ENCODE results near the gene ANTXR1.

Gene ANTXR1

DNA sequence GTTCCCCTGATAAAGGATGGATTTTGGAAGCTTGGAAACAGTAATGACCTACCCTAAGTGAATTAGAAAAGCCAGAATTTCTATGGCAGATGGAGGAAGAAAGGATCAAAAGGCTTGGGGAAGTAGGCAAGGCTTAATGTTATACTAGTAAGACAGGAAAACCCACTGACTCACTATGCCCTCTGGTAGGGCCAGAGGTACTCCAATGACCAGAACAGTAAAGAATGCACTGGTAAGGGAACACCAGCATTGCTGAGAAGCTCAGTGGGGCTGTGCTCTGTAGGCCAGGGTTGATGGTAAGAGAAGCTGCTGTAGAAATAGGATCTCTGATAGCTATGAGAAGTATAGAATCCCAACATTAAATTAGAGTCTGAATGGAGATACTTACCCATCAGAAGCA lies 247.7 kb downstream of the ANTXR1 start:
- no peak for DNase-seq (ENCODE audit: low read depth in 1 of 2, low spot score in 1 of 2)

DNA sequence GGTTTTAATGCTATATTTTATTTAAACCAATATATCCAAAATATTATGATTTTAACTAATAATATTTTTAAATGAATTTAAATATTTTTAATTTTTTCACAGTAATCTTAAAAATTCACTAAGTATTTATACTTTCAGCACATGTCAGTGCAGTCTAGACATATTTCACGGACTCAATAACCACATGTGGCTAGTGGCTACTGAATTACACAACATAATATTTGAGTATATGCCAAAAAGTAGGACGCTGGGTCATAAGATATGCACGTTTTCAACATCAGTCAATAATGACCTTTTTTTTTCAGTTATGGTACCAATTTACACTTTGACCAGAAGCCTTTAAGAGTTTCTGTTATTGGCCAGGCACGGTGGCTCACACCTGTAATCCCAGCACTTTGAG lies 256.4 kb downstream of the ANTXR1 start:
- no peak for DNase-seq (ENCODE audit: low read depth in 1 of 2, low spot score in 1 of 2)

- DNase-seq (ENCODE audit: low read depth in 1 of 2, low spot score in 1 of 2) = no peak
Observed at GRCh38 chr2:69271831-69272257, 258.9 kb downstream of the ANTXR1 start.

- no peak for DNase-seq (ENCODE audit: low read depth in 1 of 2, low spot score in 1 of 2)
Observed at GRCh38 chr2:69272803-69273471, 260.0 kb downstream of the ANTXR1 start.

GRCh38 chr2:69275490-69275889 lies 262.5 kb downstream of the ANTXR1 start:
- DNase-seq (ENCODE audit: low read depth in 1 of 2, low spot score in 1 of 2) = no peak

DNA sequence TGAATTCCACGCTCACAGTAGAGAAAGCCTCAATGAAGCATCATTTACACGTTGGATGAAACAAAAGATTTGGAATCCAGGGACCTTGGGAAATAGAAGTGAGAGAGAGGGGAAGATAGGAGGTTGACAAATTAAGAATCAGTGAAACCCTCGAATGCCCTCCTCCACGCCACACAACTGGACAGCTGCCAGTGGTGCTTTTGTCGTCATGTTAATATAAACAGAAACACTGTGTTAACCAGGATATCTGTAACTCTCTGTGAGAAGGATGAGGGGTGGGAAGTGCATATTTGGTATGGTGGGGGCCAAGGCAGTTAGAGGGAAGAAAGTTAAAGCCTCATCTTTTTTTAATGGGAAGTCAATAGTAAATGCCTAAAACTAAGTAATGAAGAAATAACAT lies 265.4 kb downstream of the ANTXR1 start:
- DNase-seq (ENCODE audit: low read depth in 1 of 2, low spot score in 1 of 2) = no peak

- no peak for DNase-seq (ENCODE audit: low read depth in 1 of 2, low spot score in 1 of 2)
Observed at GRCh38 chr2:69279211-69279610, 266.2 kb downstream of the ANTXR1 start.

DNA sequence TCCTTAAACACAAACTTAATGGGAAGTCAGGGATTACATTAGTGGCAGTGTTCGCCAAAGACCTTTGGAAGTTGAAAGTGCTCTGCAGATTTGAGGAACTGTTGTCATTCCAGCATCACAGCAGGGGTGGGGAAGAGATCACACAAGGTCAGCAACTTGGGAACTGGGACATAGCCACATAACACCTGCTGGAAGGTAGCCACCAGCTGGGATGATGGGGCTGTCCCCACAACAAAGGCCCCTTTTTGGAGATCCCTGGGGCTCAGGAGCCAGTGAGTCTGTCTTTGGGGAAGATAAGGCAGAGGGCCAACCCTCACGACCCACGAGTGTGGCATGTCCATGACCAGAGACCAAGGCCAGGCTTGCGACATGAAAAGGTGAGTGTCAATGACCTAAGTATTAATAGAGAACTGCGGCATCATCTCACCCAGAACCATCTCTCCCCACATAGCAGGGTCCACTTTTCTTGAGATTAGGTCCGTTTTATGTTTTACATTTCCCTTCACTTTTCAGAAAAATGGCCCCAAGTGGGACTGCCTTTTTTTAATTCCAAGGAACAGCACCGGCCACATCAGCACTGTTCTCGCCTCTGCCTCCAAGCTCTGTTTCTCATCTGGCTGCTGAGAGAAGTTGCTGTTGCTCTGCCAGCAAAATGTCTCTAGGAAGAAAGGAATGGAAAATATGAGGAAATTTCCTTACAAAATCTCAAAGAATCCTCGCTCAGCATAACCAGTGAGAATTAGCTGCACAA lies 267.1 kb downstream of the ANTXR1 start:
- DNase-seq (ENCODE audit: low read depth in 1 of 2, low spot score in 1 of 2) = no peak

DNA sequence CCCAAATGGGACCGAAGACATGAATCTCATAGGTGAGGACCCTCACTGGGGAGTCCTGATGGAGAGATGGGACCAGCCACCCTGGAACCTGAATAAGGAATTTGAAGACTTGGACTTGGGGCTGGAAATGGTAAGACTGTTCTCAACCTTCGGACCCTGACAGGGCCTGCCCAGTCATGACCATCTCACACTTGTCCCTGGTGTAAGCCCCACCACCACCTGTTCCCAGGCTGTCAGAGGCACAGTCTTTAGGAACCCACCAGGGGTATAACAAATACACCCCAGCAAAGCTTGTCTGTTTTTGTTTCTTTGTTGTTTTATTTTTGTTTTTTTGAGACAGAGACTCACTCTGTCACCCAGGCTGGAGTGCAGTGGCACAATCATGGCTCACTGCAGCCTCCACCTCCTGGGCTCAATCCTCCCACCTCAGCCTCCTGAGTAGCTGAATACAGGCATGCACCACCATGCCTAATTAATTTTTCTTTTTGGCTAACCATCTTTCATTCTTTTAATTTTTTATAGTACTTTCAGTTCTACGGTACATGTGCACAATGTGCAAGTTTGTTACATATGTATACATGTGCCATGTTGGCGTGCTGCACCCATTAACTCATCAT lies 267.9 kb downstream of the ANTXR1 start:
- DNase-seq (ENCODE audit: low read depth in 1 of 2, low spot score in 1 of 2) = no peak

GRCh38 chr2:69285379-69285894 lies 272.5 kb downstream of the ANTXR1 start:
- DNase-seq (ENCODE audit: low read depth in 1 of 2, low spot score in 1 of 2) = no peak

GRCh38 chr2:69287544-69287943 lies 274.6 kb downstream of the ANTXR1 start:
- no peak for DNase-seq (ENCODE audit: low read depth in 1 of 2, low spot score in 1 of 2)

DNA sequence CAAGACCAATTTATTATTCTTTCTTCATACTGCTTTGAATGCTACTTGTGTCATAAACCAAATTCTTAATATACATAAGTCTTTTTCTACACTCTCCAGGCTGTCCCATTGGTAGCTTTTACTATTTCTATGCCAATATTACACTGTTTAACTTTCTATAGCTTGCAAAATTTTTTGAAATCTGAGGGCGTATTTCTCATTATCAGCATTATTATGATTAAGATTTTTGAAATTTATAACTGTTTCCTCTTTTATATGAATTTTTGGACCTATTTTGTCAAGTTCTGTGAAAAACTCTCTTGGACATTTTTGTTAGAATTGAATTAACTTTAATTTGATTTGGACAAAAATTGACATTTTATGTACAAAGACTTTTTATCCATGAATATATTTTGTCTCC lies 275.4 kb downstream of the ANTXR1 start:
- no peak for DNase-seq (ENCODE audit: low read depth in 1 of 2, low spot score in 1 of 2)

DNA sequence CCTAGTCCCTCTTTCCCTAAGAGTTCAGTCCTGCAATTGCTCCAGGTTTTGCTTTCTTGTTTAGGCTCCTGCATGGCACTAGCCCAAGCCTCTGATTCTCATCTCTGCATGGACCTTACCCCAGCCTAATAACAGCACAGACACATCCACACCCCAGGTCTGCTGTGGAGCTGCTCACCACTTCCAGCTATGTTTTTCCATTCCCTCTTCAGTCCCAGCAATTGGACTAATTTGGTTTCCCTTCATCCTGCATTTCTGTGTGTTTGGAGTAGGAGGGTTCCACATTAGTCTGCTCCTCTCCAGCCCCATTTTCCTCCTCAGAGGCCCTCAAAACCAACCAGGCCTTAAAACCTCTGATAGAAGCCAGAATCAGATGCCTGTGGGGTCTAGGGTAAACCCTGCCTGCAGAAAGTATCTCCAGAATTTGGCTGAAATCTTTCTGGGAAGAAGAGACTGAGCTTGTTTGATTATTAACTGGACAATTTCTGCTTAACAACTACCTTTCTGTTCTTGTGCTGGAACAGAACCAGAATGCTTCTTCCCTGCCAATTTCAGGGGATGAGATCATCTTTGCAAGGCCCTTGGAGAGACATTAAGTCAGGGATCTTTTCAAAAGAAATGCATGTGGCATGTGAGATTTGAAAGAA lies 278.1 kb downstream of the ANTXR1 start:
- DNase-seq (ENCODE audit: low read depth in 1 of 2, low spot score in 1 of 2) = no peak

- no peak for DNase-seq (ENCODE audit: low read depth in 1 of 2, low spot score in 1 of 2)
Observed at GRCh38 chr2:69291721-69292120, 278.7 kb downstream of the ANTXR1 start.

GRCh38 chr2:69292256-69292655 lies 279.3 kb downstream of the ANTXR1 start:
- DNase-seq (ENCODE audit: low read depth in 1 of 2, low spot score in 1 of 2) = no peak

GRCh38 chr2:69296421-69296820 lies 283.4 kb downstream of the ANTXR1 start:
- DNase-seq (ENCODE audit: low read depth in 1 of 2, low spot score in 1 of 2) = no peak

GRCh38 chr2:69297216-69297615 lies 284.2 kb downstream of the ANTXR1 start:
- no peak for DNase-seq (ENCODE audit: low read depth in 1 of 2, low spot score in 1 of 2)

- no peak for DNase-seq (ENCODE audit: low read depth in 1 of 2, low spot score in 1 of 2)
Observed at GRCh38 chr2:69298261-69298660, 285.3 kb downstream of the ANTXR1 start.

DNA sequence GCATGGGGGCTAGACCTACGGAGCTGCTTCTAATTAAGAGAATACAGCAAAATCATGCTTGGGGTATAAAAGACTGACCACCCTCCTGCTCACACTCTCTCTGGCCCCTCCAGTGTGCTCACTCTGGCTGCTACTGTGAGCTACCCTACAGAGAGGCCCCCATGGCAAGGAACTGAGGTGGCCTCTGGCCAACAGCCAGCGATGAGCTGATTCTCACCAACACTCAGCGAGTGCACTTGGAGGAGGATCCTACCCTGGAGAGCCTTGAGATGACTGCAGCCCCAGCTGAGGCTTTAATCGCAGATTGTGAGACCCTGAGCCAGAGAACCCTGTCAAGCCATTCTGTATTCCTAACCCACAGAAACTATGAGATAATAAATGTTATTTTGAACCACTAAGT lies 285.9 kb downstream of the ANTXR1 start:
- DNase-seq (ENCODE audit: low read depth in 1 of 2, low spot score in 1 of 2) = no peak
